Measurements from ENCODE around the gene ARHGAP10.
"Not testable (repeated sequence)": the region's sequence is repeated elsewhere in the genome, so short reads cannot be mapped to it uniquely, and the experiment has no call there.

ARHGAP10 gene

DNA sequence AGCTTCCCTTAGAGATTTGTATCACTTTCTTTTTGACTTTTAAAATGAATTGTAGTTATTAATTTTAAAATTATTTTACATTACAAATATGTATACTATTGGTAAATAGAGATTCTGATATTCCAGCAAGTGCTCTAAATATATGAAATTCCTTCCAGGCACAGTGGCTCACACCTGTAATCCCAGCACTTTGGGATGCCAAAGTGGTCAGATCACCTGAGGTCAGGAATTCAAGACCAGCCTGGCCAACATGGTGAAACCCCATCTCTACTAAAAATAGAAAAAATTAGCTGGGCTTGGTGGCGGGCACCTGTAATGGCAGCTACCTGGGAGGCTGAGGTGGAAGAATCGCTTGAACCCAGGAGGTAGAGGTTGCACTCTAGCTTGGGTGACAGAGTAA is 180.2 kb downstream of the ARHGAP10 start:
- not testable (repeated sequence) for DNase-seq (ENCODE audit: low read depth)

- no peak for DNase-seq (ENCODE audit: low read depth)
Observed at GRCh38 chr4:147913137-147913536, 181.2 kb downstream of the ARHGAP10 start.

DNA sequence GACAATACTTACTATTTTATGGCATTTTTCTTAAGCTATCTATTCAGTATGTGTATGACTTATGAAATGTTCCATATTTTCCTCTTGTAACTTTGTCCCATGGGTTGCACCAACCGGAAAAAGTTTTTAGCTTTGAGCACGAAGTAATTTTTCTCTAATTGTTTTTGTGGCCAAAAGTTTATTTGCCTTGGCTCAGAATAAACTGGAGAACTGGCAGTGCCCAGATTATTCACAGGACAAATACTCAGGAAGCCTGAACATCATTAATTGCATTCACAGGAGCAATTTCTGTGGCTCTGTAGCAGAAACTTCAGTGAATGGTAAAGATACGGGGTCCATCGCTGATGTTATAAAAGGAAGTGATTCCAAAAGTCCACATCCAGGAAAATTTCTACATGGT is 184.5 kb downstream of the ARHGAP10 start:
- no peak for DNase-seq (ENCODE audit: low read depth)

DNA sequence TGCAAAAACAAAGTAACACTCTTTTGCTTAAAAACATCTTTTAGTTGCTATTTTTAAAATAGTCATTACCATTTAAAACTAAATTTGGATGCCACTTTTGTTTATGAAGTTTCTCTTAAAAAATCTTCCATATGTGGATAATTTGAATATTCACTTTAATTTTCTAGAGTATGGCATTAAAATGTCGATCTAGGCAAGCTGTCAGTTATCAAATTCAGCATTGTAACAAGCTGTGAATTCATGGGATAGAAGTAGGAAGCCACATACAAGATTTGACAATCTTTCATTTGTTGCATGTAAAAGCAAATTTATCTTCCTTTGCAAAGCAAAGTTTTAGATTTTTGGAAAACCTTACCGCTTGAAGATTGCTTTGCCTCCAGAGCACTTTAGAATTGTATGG is 191.5 kb downstream of the ARHGAP10 start:
- no peak for DNase-seq (ENCODE audit: low read depth)

DNA sequence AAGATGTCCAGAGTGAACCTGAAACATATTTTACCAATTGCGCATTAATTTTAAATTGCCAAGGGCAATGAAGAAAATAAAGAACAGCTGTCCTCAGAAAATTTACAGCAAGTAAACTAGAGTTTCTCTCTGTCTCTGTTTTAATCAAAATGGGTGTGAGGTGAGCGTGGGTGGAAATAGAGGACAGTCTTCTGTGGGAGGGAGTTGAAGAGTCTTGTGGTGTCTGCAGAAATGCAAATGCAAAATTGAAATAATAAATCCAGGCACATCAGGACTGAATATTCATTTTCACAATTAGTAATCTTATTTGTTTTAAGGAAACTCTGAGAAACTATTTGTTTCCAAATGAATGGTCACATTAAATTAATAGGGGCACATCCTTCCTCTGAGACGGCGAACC is 192.0 kb downstream of the ARHGAP10 start:
- DNase-seq (ENCODE audit: low read depth) = no peak

- DNase-seq (ENCODE audit: low read depth) = no peak
Observed at GRCh38 chr4:147924604-147925412, 192.9 kb downstream of the ARHGAP10 start.

DNA sequence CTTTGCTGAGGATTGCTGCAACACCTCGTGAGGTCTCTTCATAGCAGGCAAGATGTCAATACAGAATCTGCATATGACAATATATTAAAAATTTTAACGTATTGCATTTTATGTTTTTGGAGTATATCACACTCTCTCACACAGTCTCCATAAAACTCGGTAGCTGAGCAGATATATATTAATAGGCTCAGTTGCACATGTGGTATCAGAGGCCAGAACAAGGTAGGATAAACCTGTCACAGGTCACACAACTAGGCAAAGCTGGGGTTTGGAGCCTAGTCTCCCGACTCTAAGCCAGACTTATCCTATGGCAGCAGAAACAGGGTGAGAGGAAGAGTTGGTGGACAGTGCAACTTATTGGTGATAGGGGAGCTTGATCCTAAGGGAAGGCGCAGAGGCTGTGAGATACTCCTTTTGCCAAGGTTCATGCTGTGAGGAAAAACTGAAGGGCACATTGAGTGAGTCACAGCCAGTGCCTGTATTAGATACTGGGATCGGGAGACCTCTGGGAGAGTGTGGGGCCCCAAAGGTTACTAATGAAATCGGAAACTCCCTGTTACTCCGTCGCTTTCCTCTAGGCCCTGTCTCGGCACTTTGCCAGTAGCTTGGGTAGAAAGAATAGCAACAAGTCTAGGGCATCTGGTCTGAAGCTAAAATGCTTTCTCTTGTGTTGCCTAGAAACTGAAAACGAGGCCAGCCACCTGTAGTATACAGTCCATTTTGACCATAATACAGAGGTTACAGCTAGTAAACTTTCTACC is 195.7 kb downstream of the ARHGAP10 start:
- no peak for DNase-seq (ENCODE audit: low read depth)

DNA sequence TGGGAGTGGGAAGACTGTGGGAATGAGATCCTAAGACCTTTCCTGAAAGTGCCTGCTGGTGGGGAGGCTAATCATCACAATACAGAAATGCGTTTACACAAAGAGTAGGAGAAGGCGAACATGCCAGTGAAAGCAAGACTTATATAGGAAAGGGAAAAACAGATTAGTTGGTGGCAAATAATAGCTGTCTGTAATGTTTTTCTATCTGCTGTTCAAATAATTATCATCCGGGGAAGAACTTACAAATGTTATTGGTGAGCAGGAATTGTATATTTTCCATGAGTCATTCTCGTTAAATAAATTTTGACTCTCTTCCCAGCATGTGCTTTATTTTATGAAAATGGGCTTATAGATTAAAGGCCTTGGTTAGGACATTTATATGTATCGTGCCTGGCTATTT is 196.5 kb downstream of the ARHGAP10 start:
- no peak for DNase-seq (ENCODE audit: low read depth)

DNA sequence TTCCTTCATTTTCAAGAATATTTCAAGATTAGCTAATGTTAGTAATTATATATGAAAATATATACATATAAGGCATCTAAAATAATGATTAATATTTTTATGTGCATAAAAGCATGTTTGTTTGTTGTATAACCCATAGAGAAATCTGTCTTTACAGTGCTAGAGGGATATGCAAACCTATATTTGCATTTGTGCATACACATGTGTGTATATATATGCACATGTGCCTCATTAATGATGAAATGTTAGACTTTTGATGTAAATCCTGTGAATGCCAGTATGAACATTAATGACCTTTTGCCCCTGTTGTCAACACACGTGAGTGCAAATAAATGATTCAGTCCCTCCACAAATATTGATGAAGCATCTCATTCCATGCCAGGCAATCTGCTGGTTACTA is 197.9 kb downstream of the ARHGAP10 start:
- no peak for DNase-seq (ENCODE audit: low read depth)

DNA sequence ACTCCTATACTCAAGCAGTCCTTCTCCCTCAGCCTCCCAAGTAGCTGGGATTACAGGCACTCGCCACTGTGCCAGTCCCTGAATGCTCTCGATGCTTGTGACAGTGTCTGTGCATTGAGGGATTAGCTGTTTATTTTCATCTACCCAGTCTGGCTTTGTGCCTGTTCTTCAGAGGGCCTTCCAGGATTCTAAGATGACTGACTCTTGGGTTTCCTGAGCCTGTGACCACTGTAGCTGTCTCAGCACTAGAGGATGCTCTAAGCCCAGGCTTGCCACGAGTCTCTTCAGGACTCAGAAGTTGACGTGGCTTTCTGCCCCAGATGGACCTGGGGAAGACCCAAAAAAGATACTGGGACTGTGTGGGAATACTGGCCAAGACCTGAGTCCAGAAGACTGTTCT is 201.4 kb downstream of the ARHGAP10 start:
- DNase-seq (ENCODE audit: low read depth) = no peak

- no peak for DNase-seq (ENCODE audit: low read depth)
Observed at GRCh38 chr4:147933779-147934178, 201.9 kb downstream of the ARHGAP10 start.

GRCh38 chr4:147938496-147938895 is 206.6 kb downstream of the ARHGAP10 start:
- no peak for DNase-seq (ENCODE audit: low read depth)

- no peak for DNase-seq (ENCODE audit: low read depth)
Observed at GRCh38 chr4:147940171-147940570, 208.3 kb downstream of the ARHGAP10 start.

DNA sequence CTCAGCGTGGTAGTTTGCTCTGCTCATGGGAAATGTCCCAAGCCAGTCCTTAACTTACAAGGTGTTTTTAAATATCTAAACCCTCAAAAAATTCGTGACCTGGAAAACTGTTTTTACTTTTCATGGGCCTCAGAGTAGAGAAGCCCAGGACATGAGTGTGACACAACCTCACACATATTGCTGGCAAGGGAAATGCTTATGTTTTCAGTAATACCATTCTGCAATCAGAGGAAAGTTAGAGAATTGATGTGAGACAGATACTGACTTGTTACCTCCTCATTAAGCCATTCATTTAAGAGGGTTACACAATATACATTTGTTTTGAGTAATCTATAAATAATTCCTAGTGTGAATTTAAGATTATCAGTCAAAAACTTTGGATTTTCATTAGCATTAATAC is 209.5 kb downstream of the ARHGAP10 start:
- DNase-seq (ENCODE audit: low read depth) = no peak

GRCh38 chr4:147942729-147943128 is 210.8 kb downstream of the ARHGAP10 start:
- DNase-seq (ENCODE audit: low read depth) = no peak

DNA sequence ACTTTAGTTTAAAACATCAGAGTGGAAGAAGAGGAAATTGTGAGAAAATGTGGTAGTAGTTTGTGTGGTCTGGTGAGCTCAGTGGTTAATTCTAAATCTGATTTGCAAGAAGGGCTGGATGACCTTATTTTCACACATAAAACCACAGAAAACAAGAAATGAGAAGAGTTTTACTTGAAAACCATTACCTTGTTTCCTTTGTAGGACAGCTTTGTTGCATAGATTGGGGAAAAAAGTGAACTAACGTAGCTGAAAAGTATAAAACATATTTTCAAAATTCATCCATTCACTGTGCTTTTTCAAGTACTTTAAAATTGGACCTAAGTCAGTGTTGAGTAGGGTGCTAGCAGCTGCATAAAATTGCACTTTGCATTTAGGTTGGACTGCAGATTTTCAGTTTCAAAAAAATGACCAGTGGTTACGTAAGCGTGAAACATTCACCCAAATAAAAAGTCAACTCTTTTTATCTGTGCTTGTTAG is 211.3 kb downstream of the ARHGAP10 start:
- no peak for DNase-seq (ENCODE audit: low read depth)

- no peak for DNase-seq (ENCODE audit: low read depth)
Observed at GRCh38 chr4:147944249-147944648, 212.4 kb downstream of the ARHGAP10 start.

GRCh38 chr4:147944670-147945260 is 212.9 kb downstream of the ARHGAP10 start:
- DNase-seq (ENCODE audit: low read depth) = no peak

DNA sequence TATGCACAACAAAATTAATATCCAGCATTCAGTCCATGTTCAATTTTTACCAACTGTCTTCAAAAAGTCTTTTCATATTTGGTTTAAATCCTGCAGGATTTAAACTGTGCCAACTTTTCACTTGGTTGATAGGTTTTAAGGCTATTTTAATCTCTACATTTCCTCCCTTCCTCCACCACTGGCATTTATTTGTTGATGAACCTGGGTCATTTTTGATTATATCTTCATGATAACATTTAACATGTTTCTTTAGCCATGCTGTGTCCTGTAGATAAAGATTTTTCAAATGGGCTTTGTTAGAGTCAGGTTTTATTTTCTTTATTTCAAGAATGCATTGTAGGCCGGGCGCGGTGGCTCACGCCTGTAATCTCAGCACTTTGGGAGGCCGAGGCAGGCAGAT is 216.4 kb downstream of the ARHGAP10 start:
- no peak for DNase-seq (ENCODE audit: low read depth)

- no peak for DNase-seq (ENCODE audit: low read depth)
Observed at GRCh38 chr4:147950261-147950660, 218.4 kb downstream of the ARHGAP10 start.

- no peak for DNase-seq (ENCODE audit: low read depth)
Observed at GRCh38 chr4:147950841-147951240, 219.0 kb downstream of the ARHGAP10 start.

DNA sequence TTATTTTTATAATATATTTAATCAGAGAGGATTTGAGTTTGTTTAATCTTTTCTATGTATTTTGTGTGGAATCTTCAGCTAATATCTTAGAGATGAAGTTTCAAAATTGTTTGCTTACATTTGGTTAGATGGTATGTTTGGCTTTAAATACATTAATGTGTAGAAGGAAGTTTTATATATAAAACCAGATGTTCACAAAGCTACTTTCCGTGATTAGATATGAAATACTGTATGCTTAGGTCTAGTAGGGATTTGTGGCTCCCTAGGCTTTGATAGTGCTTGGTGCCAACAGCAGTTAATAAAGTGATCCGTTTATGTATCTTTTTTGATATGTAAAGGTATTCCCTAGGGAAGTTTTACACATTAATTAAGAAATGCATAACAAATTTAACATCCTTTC is 223.0 kb downstream of the ARHGAP10 start:
- DNase-seq (ENCODE audit: low read depth) = no peak

Measured in stimulated activated CD8-positive, alpha-beta memory T cell treated with anti-CD3 and anti-CD28 coated beads, Interleukin-7, amount 100 ng/mL, for 24 hours (primary cell).